Activated T-cell treated with anti-CD3 and anti-CD28 coated beads, Interleukin-2, amount 50 U/mL, for 4 hours (primary cell): ENCODE data around the gene TOPORS. TPM values are rescaled to one million over a fixed set of nuclear protein-coding genes. Genes with fewer than 3 reads are reported as not detected.
A peak's percentile ranks its signal among the peaks of the same experiment; 100 is the strongest.
"Not testable (repeated sequence)": the region's sequence is repeated elsewhere in the genome, so short reads cannot be mapped to it uniquely, and the experiment has no call there.

Experiments
- ATAC-seq, 2 donors: fragments of 200-7000 bp; cut with Tn5 transposase; one replicate each; pipeline ENCODE4 v1.10.0; 2021
- DNase-seq: peaks from one replicate; pipeline ENCODE4 v3.0.0-alpha.2; 2020
- H3K27me3 Mint-ChIP-seq: one replicate; pipeline ENCODE4 v1.8.0; 2021; ENCODE audit warnings: low read depth, mixed read lengths
- H3K36me3 Mint-ChIP-seq: one replicate; pipeline ENCODE4 v1.8.0; 2022; ENCODE audit warnings: mixed read lengths; ENCODE audit not compliant: insufficient read depth
- H3K4me1 Mint-ChIP-seq: one replicate; pipeline ENCODE4 v1.8.0; 2021; ENCODE audit warnings: low read depth, mixed read lengths
- H3K4me3 Mint-ChIP-seq: one replicate; pipeline ENCODE4 v1.8.0; 2021; ENCODE audit warnings: mild to moderate bottlenecking, moderate library complexity, mixed read lengths
- H3K9me3 Mint-ChIP-seq: one replicate; pipeline ENCODE4 v1.8.0; 2021; ENCODE audit warnings: mixed read lengths
- total RNA-seq, 3 donors: library from RNA; stranded (reverse); gene quantifications; one replicate each; pipeline ENCODE4 v1.2.1, GENCODE V29; 2021

Gene TOPORS
- total RNA-seq = 10 to 100 TPM; 12.9 to 15.0 (median 14.8) TPM

GRCh38 chr9:32552172-32552872, at the start of gene TOPORS, which contains the start of gene SMIM27:
TSS of gene TOPORS (minus strand) at chr9:32552586. CDS start at chr9:32552436, 150 bp downstream.
TSS of gene SMIM27 (plus strand) at chr9:32552327. CDS start at chr9:32552435, 108 bp downstream.
- Mint-ChIP-seq H3K4me3 (peak within 1 kb of the TSS; percentile 99), H3K9me3 (no peaks in the 10 kb centered on the region), H3K27me3 (no peaks in the 10 kb centered on the region), H3K4me1 (peaks cover 40% of the 10 kb centered on the region), H3K36me3 (peaks cover 4% of the 10 kb centered on the region)
- DNase-seq (peak; percentile 91), ATAC-seq (peak; percentile 64 to 69)

GRCh38 chr9:32599021-32599420, 46.6 kb upstream of the TOPORS start:
- peaks cover 26% of the 10 kb centered on the region for H3K27me3 Mint-ChIP-seq
- H3K9me3 Mint-ChIP-seq, ATAC-seq, H3K4me1 Mint-ChIP-seq, H3K36me3 Mint-ChIP-seq, DNase-seq, H3K4me3 Mint-ChIP-seq: not testable (repeated sequence)

GRCh38 chr9:32596936-32597335, 44.5 kb upstream of the TOPORS start:
- Mint-ChIP-seq H3K27me3 (peaks cover 24% of the 10 kb centered on the region), H3K9me3 (no peaks in the 10 kb centered on the region), H3K36me3 (no peaks in the 10 kb centered on the region), H3K4me3 (no peak overlapping the region), H3K4me1 (no peaks in the 10 kb centered on the region)
- DNase-seq (no peak), ATAC-seq (no peak)

- Mint-ChIP-seq H3K27me3 (peaks cover 25% of the 10 kb centered on the region), H3K4me1 (no peaks in the 10 kb centered on the region), H3K4me3 (no peak overlapping the region), H3K36me3 (no peaks in the 10 kb centered on the region), H3K9me3 (no peaks in the 10 kb centered on the region)
- no peak for DNase-seq
- no peak for ATAC-seq
Observed at GRCh38 chr9:32596096-32596865, 43.9 kb upstream of the TOPORS start.

- ATAC-seq (no peak), DNase-seq (no peak)
- no peak overlapping the region for H3K4me3 Mint-ChIP-seq
- no peaks in the 10 kb centered on the region for H3K4me1 Mint-ChIP-seq
- H3K27me3 Mint-ChIP-seq = peaks cover 14% of the 10 kb centered on the region
- no peaks in the 10 kb centered on the region for H3K9me3 Mint-ChIP-seq
- no peaks in the 10 kb centered on the region for H3K36me3 Mint-ChIP-seq
Observed at GRCh38 chr9:32590898-32591297, 38.5 kb upstream of the TOPORS start.

GRCh38 chr9:32590476-32590875, 38.1 kb upstream of the TOPORS start:
- H3K9me3 Mint-ChIP-seq = no peaks in the 10 kb centered on the region
- no peaks in the 10 kb centered on the region for H3K4me1 Mint-ChIP-seq
- no peaks in the 10 kb centered on the region for H3K36me3 Mint-ChIP-seq
- H3K4me3 Mint-ChIP-seq = no peak overlapping the region
- DNase-seq (no peak), ATAC-seq (no peak)
- H3K27me3 Mint-ChIP-seq = peaks cover 14% of the 10 kb centered on the region

GRCh38 chr9:32589083-32589723, 36.8 kb upstream of the TOPORS start:
- H3K4me3 Mint-ChIP-seq = no peak overlapping the region
- H3K27me3 Mint-ChIP-seq = peaks cover 15% of the 10 kb centered on the region
- no peaks in the 10 kb centered on the region for H3K36me3 Mint-ChIP-seq
- ATAC-seq = peak; percentile 46 to 58
- no peak for DNase-seq
- no peaks in the 10 kb centered on the region for H3K4me1 Mint-ChIP-seq
- H3K9me3 Mint-ChIP-seq = no peaks in the 10 kb centered on the region

- no peak overlapping the region for H3K4me3 Mint-ChIP-seq
- H3K9me3 Mint-ChIP-seq = no peaks in the 10 kb centered on the region
- peaks cover 15% of the 10 kb centered on the region for H3K27me3 Mint-ChIP-seq
- H3K36me3 Mint-ChIP-seq = no peaks in the 10 kb centered on the region
- no peak for DNase-seq
- no peaks in the 10 kb centered on the region for H3K4me1 Mint-ChIP-seq
- ATAC-seq = peak; percentile 58 to 72
Observed at GRCh38 chr9:32587901-32588300, 35.5 kb upstream of the TOPORS start.

- Mint-ChIP-seq H3K9me3 (no peaks in the 10 kb centered on the region), H3K36me3 (no peaks in the 10 kb centered on the region), H3K4me1 (no peaks in the 10 kb centered on the region), H3K27me3 (peaks cover 10% of the 10 kb centered on the region), H3K4me3 (no peak overlapping the region)
- DNase-seq = no peak
- ATAC-seq = no peak
Observed at GRCh38 chr9:32584784-32585183, 32.4 kb upstream of the TOPORS start.

GRCh38 chr9:32581512-32582143, 29.2 kb upstream of the TOPORS start:
- Mint-ChIP-seq H3K36me3 (no peaks in the 10 kb centered on the region), H3K9me3 (no peaks in the 10 kb centered on the region), H3K4me3 (no peak overlapping the region), H3K27me3 (peaks cover 20% of the 10 kb centered on the region), H3K4me1 (no peaks in the 10 kb centered on the region)
- ATAC-seq = peak in 1 of 2 donors; percentile 61
- DNase-seq = no peak

GRCh38 chr9:32580631-32581300, 28.4 kb upstream of the TOPORS start:
- Mint-ChIP-seq H3K9me3 (no peaks in the 10 kb centered on the region), H3K27me3 (peaks cover 21% of the 10 kb centered on the region), H3K4me3 (no peak overlapping the region), H3K36me3 (no peaks in the 10 kb centered on the region), H3K4me1 (no peaks in the 10 kb centered on the region)
- ATAC-seq = no peak
- no peak for DNase-seq

GRCh38 chr9:32579706-32580331, 27.4 kb upstream of the TOPORS start:
- Mint-ChIP-seq H3K36me3 (no peaks in the 10 kb centered on the region), H3K9me3 (no peaks in the 10 kb centered on the region), H3K4me1 (no peaks in the 10 kb centered on the region), H3K27me3 (peaks cover 18% of the 10 kb centered on the region), H3K4me3 (no peak overlapping the region)
- peak; percentile 80 for DNase-seq
- no peak for ATAC-seq

GRCh38 chr9:32578976-32579375, 26.6 kb upstream of the TOPORS start:
- H3K4me3 Mint-ChIP-seq = no peak overlapping the region
- peaks cover 2% of the 10 kb centered on the region for H3K4me1 Mint-ChIP-seq
- no peak for DNase-seq
- H3K9me3 Mint-ChIP-seq = no peaks in the 10 kb centered on the region
- H3K36me3 Mint-ChIP-seq = no peaks in the 10 kb centered on the region
- peaks cover 16% of the 10 kb centered on the region for H3K27me3 Mint-ChIP-seq
- ATAC-seq = no peak
